Measurements from ENCODE around the gene HDAC3. TPM values are rescaled to one million over a fixed set of nuclear protein-coding genes. Genes with fewer than 3 reads are reported as not detected.

Gene HDAC3
- total RNA-seq (10 to 100 TPM; 52.3 to 62.5 TPM), polyA plus RNA-seq (10 to 100 TPM; 35.1 to 41.2 TPM)
- long read RNA-seq, donor 1, transcript HDAC3-201 (15 exons, 1,959 nt) = major isoform, 24 of 32 reads
- long read RNA-seq, donor 1, partial matches to known transcripts = 6 of 32 reads
- long read RNA-seq, donor 1, other reads (novel, unspliced or antisense) = 0 of 32 reads
- long read RNA-seq, donor 2, partial matches to known transcripts = 6 of 10 reads
- long read RNA-seq, donor 2, other reads (novel, unspliced or antisense) = 0 of 10 reads
- long read RNA-seq, donor 3, partial matches to known transcripts = 20 of 25 reads
- long read RNA-seq, donor 3, other reads (novel, unspliced or antisense) = 0 of 25 reads
- long read RNA-seq, donor 4, partial matches to known transcripts = 5 of 8 reads
- long read RNA-seq, donor 4, other reads (novel, unspliced or antisense) = 0 of 8 reads
- long read RNA-seq, donor 5, transcript HDAC3-201 (15 exons, 1,959 nt) = major isoform, 19 of 42 reads
- long read RNA-seq, donor 5, partial matches to known transcripts = 18 of 42 reads
- long read RNA-seq, donor 5, other reads (novel, unspliced or antisense) = 0 of 42 reads

- H3K36me3 ChIP-seq (ENCODE audit: control insufficient read depth in 4 of 4, insufficient read depth in 4 of 4, low read length in 4 of 4) = peaks cover 0 to 7% (median 6%) of the 10 kb centered on the region in 4 donors
- WGBS, 2 donors = 0 to 1% methylated on average over 53 to 55 of the region's 55 CpGs
- no peak for TF ChIP-seq CTCF (IDR thresholded peaks at IDR 0.05; ENCODE audit: control extremely low read depth, extremely low read depth)
- DNase-seq (peak; percentile 92 to 95 (median 94)), ATAC-seq (ENCODE audit: insufficient read depth, low FRiP score) (peak; percentile 99)
- peak within 1 kb of the TSS; percentile 91 to 93 for H3K9ac ChIP-seq (ENCODE audit: insufficient read depth in 1 of 2, low read length in 2 of 2)
- H3K27me3 ChIP-seq (ENCODE audit: control insufficient read depth in 3 of 3, insufficient read depth in 3 of 3, low read length in 2 of 3) = peaks cover 0 to 15% (median 14%) of the 10 kb centered on the region in 3 donors
- H3K4me1 ChIP-seq (ENCODE audit: control insufficient read depth in 5 of 5, insufficient read depth in 5 of 5, low read length in 5 of 5) = peaks cover 0 to 23% (median 8%) of the 10 kb centered on the region in 5 donors
- H3K4me3 ChIP-seq = peak within 1 kb of the TSS; percentile 77
- peak within 1 kb of the TSS; percentile 34 to 82 for H3K27ac ChIP-seq (ENCODE audit: low read depth in 1 of 2, low read length in 1 of 2)
- H3K9me3 ChIP-seq (ENCODE audit: control insufficient read depth in 4 of 4, insufficient read depth in 3 of 4, low read length in 3 of 4) = no peaks in the 10 kb centered on the region
Measured at GRCh38 chr5:141636413-141637122, at the start of gene HDAC3, which contains the start of gene RELL2. TSS of gene HDAC3 (minus strand) at chr5:141636849. CDS start at chr5:141636790, 59 bp downstream. TSS of gene RELL2 (plus strand) at chr5:141636997. CDS start at chr5:141638226, 1,229 bp downstream.

GRCh38 chr5:141685591-141685990 lies 48.9 kb upstream of the HDAC3 start:
- H3K4me3 ChIP-seq = no peak overlapping the region
- H3K27ac ChIP-seq (ENCODE audit: low read depth in 1 of 2, low read length in 1 of 2) = no peak overlapping the region
- H3K9me3 ChIP-seq (ENCODE audit: control insufficient read depth in 4 of 4, insufficient read depth in 3 of 4, low read length in 3 of 4) = peaks cover 0 to 2% (median 0%) of the 10 kb centered on the region in 4 donors
- H3K9ac ChIP-seq (ENCODE audit: insufficient read depth in 1 of 2, low read length in 2 of 2) = no peak overlapping the region
- no peak for ATAC-seq (ENCODE audit: insufficient read depth, low FRiP score)
- no peak for TF ChIP-seq CTCF (IDR thresholded peaks at IDR 0.05; ENCODE audit: control extremely low read depth, extremely low read depth)
- H3K27me3 ChIP-seq (ENCODE audit: control insufficient read depth in 3 of 3, insufficient read depth in 3 of 3, low read length in 2 of 3) = peaks cover 0 to 4% (median 0%) of the 10 kb centered on the region in 3 donors
- DNase-seq = no peak
- peaks cover 0 to 28% (median 17%) of the 10 kb centered on the region in 5 donors for H3K4me1 ChIP-seq (ENCODE audit: control insufficient read depth in 5 of 5, insufficient read depth in 5 of 5, low read length in 5 of 5)
- no peaks in the 10 kb centered on the region for H3K36me3 ChIP-seq (ENCODE audit: control insufficient read depth in 4 of 4, insufficient read depth in 4 of 4, low read length in 4 of 4)
- WGBS, 2 donors = 38 to 65% methylated on average over 1 of the region's 1 CpG

DNA sequence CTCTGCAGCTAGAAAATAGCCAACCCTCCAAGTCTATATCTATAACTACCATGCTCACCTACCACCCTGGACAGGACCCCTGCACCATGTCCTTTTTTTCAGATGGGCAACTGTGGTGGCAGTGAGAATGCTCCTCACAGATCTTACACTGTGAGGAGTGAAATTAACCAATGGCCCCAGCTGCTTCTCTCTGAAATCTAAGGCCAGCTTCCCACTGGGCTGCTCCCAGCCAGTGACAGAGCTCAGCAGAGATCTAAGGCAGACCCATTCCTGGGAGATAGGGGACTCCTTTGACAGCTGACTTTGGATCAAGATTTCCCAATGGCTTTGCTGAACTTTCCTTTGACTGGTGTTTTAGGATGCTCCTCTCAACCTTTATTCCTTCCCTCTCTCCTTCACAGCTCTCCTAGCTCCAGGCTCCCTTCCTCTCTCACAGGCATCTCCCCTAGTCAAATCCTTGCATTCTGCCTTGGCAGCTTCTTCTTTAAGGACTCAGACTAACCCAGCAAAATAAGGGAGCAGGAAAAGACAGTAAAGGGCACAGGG lies 47.0 kb upstream of the HDAC3 start:
- peaks cover 0 to 2% (median 0%) of the 10 kb centered on the region in 4 donors for H3K9me3 ChIP-seq (ENCODE audit: control insufficient read depth in 4 of 4, insufficient read depth in 3 of 4, low read length in 3 of 4)
- ATAC-seq (ENCODE audit: insufficient read depth, low FRiP score) (no peak), DNase-seq (peak in 1 of 3 donors; percentile 20)
- H3K36me3 ChIP-seq (ENCODE audit: control insufficient read depth in 4 of 4, insufficient read depth in 4 of 4, low read length in 4 of 4) = peaks cover 0 to 4% (median 0%) of the 10 kb centered on the region in 4 donors
- no peak overlapping the region for H3K4me3 ChIP-seq
- H3K9ac ChIP-seq (ENCODE audit: insufficient read depth in 1 of 2, low read length in 2 of 2) = no peak overlapping the region
- no peak for TF ChIP-seq CTCF (IDR thresholded peaks at IDR 0.05; ENCODE audit: control extremely low read depth, extremely low read depth)
- peaks cover 0 to 35% (median 17%) of the 10 kb centered on the region in 5 donors for H3K4me1 ChIP-seq (ENCODE audit: control insufficient read depth in 5 of 5, insufficient read depth in 5 of 5, low read length in 5 of 5)
- H3K27ac ChIP-seq (ENCODE audit: low read depth in 1 of 2, low read length in 1 of 2) = peak overlapping the region; percentile 11 to 47
- H3K27me3 ChIP-seq (ENCODE audit: control insufficient read depth in 3 of 3, insufficient read depth in 3 of 3, low read length in 2 of 3) = no peaks in the 10 kb centered on the region
